Measurements from ENCODE around the gene ZNF496. TPM values are rescaled to one million over a fixed set of nuclear protein-coding genes. Genes with fewer than 3 reads are reported as not detected.

The ZNF496 gene
- polyA plus RNA-seq, 4 donors = 1.6 to 16.1 (median 5.2) TPM

Other genes starting within 250 kb of the ZNF496 start
- gene ZNF669, start 227.5 kb downstream of the ZNF496 start, polyA plus RNA-seq = 1 to 10 TPM; 3.6 to 6.8 (median 5.2) TPM
- gene ZNF124, start 159.8 kb downstream of the ZNF496 start, polyA plus RNA-seq = 10 to 100 TPM in 1 of 4 donors, 1 to 10 TPM in 3; 3.2 to 13.6 (median 4.6) TPM
- gene VN1R5, start 75.8 kb downstream of the ZNF496 start, polyA plus RNA-seq = not detected
- under 1 TPM in 3 of 4 donors, not detected in 1; 0.81 to 0.94 (median 0.89) TPM for gene NLRP3, start 84.3 kb upstream of the ZNF496 start, polyA plus RNA-seq
- gene OR2B11, start 126.2 kb upstream of the ZNF496 start, polyA plus RNA-seq = under 1 TPM in 1 of 4 donors, not detected in 3; 0.01 TPM
- gene OR2C3, start 204.6 kb upstream of the ZNF496 start, polyA plus RNA-seq = under 1 TPM in 2 of 4 donors, not detected in 2; 0.01 to 0.07 TPM
- under 1 TPM in 3 of 4 donors, not detected in 1; 0.07 to 0.81 (median 0.18) TPM for gene GCSAML, start 217.3 kb upstream of the ZNF496 start, polyA plus RNA-seq

Data from small intestine (tissue), 4 donors.